ENCODE results near the gene SOX30.

Gene SOX30

GRCh38 chr5:157582731-157583620 is 69.3 kb downstream of the SOX30 start:
- peak overlapping the region; percentile 66 for H3K27ac Mint-ChIP-seq
- peak overlapping the region; percentile 45 for H3K4me3 Mint-ChIP-seq
- H3K9me3 Mint-ChIP-seq, result peaks cover 8% of the 10 kb centered on the region
- no peaks in the 10 kb centered on the region for H3K36me3 Mint-ChIP-seq (ENCODE audit: low read depth)
- H3K4me1 Mint-ChIP-seq (ENCODE audit: low read depth), result peaks cover 55% of the 10 kb centered on the region
- H3K27me3 Mint-ChIP-seq, result peaks cover 4% of the 10 kb centered on the region

DNA sequence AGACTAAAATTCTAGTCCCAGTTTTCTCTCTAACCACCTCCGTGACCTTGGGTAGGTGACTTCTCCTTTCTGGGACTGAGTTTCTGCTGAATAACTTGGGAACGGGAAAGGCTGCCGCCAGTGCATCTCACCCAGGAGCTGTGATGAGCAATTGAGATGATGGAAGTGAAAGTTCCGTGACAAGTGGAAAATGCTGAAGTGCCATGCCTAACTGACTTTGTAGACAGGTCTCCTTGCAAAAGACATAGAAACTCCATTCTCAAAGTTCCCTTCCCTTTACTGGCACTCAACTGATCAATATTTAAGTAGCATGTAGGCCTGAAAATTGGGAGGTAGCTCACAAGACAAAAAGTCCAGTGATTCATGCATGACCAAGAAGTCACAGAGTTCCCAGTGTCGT is 70.3 kb downstream of the SOX30 start:
- H3K27ac Mint-ChIP-seq, result peak overlapping the region; percentile 32
- H3K36me3 Mint-ChIP-seq (ENCODE audit: low read depth), result no peaks in the 10 kb centered on the region
- H3K4me1 Mint-ChIP-seq (ENCODE audit: low read depth), result peaks cover 61% of the 10 kb centered on the region
- peak overlapping the region; percentile 12 for H3K4me3 Mint-ChIP-seq
- H3K9me3 Mint-ChIP-seq, result peaks cover 8% of the 10 kb centered on the region
- peaks cover 5% of the 10 kb centered on the region for H3K27me3 Mint-ChIP-seq

GRCh38 chr5:157578079-157578780 is 74.0 kb downstream of the SOX30 start:
- peaks cover 28% of the 10 kb centered on the region for H3K27me3 Mint-ChIP-seq
- no peak overlapping the region for H3K4me3 Mint-ChIP-seq
- H3K36me3 Mint-ChIP-seq (ENCODE audit: low read depth), result no peaks in the 10 kb centered on the region
- H3K4me1 Mint-ChIP-seq (ENCODE audit: low read depth), result peaks cover 76% of the 10 kb centered on the region
- no peaks in the 10 kb centered on the region for H3K9me3 Mint-ChIP-seq
- no peak overlapping the region for H3K27ac Mint-ChIP-seq

- no peaks in the 10 kb centered on the region for H3K36me3 Mint-ChIP-seq (ENCODE audit: low read depth)
Measured at GRCh38 chr5:157576678-157577077, 75.6 kb downstream of the SOX30 start.

More at GRCh38 chr5:157576678-157577077, 75.6 kb downstream of the SOX30 start:
- Mint-ChIP-seq H3K27me3 (peaks cover 32% of the 10 kb centered on the region), H3K4me3 (no peak overlapping the region), H3K27ac (no peak overlapping the region), H3K4me1 (ENCODE audit: low read depth) (peaks cover 70% of the 10 kb centered on the region), H3K9me3 (no peaks in the 10 kb centered on the region)

Data from stimulated activated naive CD8-positive, alpha-beta T cell treated with anti-CD3 and anti-CD28 coated beads, Interleukin-15, Interleukin-2, amounts not matched to agents 100 ng/mL and 50 ng/mL, for 24 hours (primary cell).